ENCODE results near the gene DPP8.
A peak's percentile ranks its signal among the peaks of the same experiment; 100 is the strongest.

DPP8 gene

DNA sequence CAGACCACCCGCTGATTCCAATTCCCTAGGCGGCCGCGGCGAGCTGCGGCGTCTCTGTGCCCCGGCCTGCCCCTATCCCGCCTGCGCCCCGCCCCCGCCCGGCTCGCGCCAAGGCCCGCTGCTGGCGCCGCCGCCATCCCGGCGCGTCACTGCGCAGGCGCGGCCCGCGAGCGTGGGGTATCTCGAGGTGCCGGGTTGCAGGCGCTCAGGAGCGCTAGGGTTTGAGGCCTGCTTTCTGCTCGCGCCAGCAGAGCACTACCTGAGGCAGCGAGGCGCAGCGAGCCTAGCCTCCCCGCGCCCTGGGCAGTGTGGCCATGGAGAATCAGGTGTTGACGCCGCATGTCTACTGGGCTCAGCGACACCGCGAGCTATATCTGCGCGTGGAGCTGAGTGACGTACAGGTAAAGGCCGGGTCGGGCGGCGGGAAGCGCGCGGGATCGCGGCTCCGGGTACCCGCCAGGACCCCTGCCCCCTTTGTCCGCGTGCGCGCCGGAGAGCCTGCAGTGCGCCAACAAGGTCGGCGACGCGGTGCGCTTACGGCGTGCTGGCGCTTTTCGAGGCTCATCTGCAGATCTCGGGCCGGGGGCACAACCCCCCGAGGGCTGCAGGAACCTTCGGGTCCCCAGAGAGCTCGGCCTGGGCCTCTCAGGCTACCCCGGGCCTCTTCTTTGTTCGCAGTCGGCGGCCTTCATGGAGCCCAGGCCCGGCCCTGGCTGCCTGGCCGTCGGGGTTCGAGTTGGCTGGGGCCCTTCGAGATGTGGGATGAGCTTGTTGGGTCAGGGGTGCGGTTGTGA lies 13.0 kb upstream of the DPP8 start, which contains the start of gene HACD3 (continued):
- TF ChIP-seq, protein P1, sequence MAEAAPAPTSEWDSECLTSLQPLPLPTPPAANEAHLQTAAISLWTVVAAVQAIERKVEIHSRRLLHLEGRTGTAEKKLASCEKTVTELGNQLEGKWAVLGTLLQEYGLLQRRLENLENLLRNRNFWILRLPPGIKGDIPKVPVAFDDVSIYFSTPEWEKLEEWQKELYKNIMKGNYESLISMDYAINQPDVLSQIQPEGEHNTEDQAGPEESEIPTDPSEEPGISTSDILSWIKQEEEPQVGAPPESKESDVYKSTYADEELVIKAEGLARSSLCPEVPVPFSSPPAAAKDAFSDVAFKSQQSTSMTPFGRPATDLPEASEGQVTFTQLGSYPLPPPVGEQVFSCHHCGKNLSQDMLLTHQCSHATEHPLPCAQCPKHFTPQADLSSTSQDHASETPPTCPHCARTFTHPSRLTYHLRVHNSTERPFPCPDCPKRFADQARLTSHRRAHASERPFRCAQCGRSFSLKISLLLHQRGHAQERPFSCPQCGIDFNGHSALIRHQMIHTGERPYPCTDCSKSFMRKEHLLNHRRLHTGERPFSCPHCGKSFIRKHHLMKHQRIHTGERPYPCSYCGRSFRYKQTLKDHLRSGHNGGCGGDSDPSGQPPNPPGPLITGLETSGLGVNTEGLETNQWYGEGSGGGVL (tag by site-specific recombination; IDR thresholded peaks at IDR 0.05) = 0 out of 2 replicates have a peak, but pooled peaks have one; percentile 28
- TF ChIP-seq ZNF248 (tag by site-specific recombination; IDR thresholded peaks at IDR 0.05) = no peak
- no peak for TF ChIP-seq REST (tag by site-specific recombination; IDR thresholded peaks at IDR 0.05)
- TF ChIP-seq PRDM4 (tag by site-specific recombination; IDR thresholded peaks at IDR 0.05) = no peak
- TF ChIP-seq ZFP69B (tag by site-specific recombination; IDR thresholded peaks at IDR 0.05) = peak; percentile 54; the same call in 1 of the 2 replicates

DNA sequence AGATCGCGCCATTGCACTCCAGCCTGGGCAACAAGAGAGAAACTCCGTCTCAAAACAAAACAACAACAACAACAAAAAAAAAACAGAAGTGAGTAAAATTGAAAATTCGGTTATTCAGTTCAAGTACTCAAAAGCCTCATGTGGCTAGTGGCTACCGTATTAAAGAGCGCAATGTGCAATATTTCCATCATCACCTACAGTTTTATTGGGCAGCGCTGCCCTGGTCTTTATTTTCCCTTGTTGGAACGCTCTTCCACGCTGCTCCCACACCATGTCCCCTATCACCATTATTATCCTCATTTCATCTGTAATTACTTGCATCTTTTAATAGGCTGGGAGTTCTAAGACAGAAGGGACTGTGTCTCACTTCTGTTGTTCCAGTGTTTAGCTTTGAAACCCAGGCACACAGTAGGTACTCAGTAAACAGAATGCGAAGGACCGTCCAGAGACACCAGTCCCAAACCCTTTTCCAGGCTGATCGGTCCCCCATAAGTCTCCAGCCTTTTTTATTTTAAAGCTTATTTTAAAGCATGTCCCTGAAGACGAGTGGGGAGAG lies 12.4 kb upstream of the DPP8 start:
- Histone ChIP-seq H3K36me3 (ENCODE audit: control insufficient read depth in 2 of 2, insufficient read depth in 1 of 2, low read length in 2 of 2) (peaks cover 0 to 6% of the 10 kb centered on the region in 2 experiments; a peak in 1 of 3 replicates), H3K4me1 (ENCODE audit: control insufficient read depth, insufficient read depth, low read length) (peaks cover 23% of the 10 kb centered on the region), H3K9me3 (ENCODE audit: control insufficient read depth, insufficient read depth, low read depth, low read length) (no peaks in the 10 kb centered on the region), H3K4me3 (ENCODE audit: low read depth, low read length) (peak overlapping the region; percentile 32), H3K27ac (ENCODE audit: extremely low read depth, low read depth, low read length) (peak overlapping the region; percentile 99)
- ChIA-PET CTCF (interaction anchor here (0.6 to 3.9 kb wide), 4 partner anchors 13 to 441 kb away, joined by 3 to 18 read pairs (median 4); no protein-coding TSS in a partner anchor), POLR2A (interaction anchor here (0.6 to 3.0 kb wide), 8 partner anchors 8 to 262 kb away, joined by 3 to 37 read pairs (median 7); partner anchors contain the start of genes DENND4A, DPP8, INTS14 and RNU5B-1)
- TF ChIP-seq ZNF248 (tag by site-specific recombination; IDR thresholded peaks at IDR 0.05) (no peak), ZNF202 (tag by site-specific recombination; IDR thresholded peaks at IDR 0.05; ENCODE audit: borderline replicate concordance) (no peak), IKZF3 (tag by site-specific recombination; IDR thresholded peaks at IDR 0.05) (peak; percentile 53), ZIC2 (tag by site-specific recombination; IDR thresholded peaks at IDR 0.05) (peak; percentile 25), PATZ1 (tag by site-specific recombination; IDR thresholded peaks at IDR 0.05) (peak; percentile 61), EGR2 (tag by site-specific recombination; IDR thresholded peaks at IDR 0.05; ENCODE audit: low read depth) (peak; percentile 7; the same call in 1 of the 2 replicates), TCF7L2 (IDR thresholded peaks at IDR 0.05; ENCODE audit: borderline replicate concordance, low read depth, low read length) (no peak), ZNF48 (tag by site-specific recombination; IDR thresholded peaks at IDR 0.05) (no peak), ZNF660 (tag by site-specific recombination; IDR thresholded peaks at IDR 0.05) (no peak; the same call in 1 of the 2 replicates), SP7 (tag by site-specific recombination; IDR thresholded peaks at IDR 0.05) (peak; percentile 59), TRIM28 (IDR thresholded peaks at IDR 0.05; ENCODE audit: borderline replicate concordance, low read length) (no peak), KLF17 (tag by site-specific recombination; IDR thresholded peaks at IDR 0.05) (no peak), MZF1 (tag by site-specific recombination; IDR thresholded peaks at IDR 0.05; ENCODE audit: borderline replicate concordance) (0 out of 2 replicates have a peak, but pooled peaks have one; percentile 35), ZNF76 (tag by site-specific recombination; IDR thresholded peaks at IDR 0.05; ENCODE audit: borderline replicate concordance, low read depth) (peak; percentile 37; the same call in 1 of the 2 replicates), ZBTB48 (tag by site-specific recombination; IDR thresholded peaks at IDR 0.05) (peak; percentile 78), KLF16 (tag by site-specific recombination; IDR thresholded peaks at IDR 0.05) (0 out of 2 replicates have a peak, but pooled peaks have one; percentile 4)
- TF ChIP-seq, protein P2, sequence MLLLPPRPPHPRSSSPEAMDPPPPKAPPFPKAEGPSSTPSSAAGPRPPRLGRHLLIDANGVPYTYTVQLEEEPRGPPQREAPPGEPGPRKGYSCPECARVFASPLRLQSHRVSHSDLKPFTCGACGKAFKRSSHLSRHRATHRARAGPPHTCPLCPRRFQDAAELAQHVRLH (tag by site-specific recombination; IDR thresholded peaks at IDR 0.05) = 0 out of 2 replicates have a peak, but pooled peaks have one; percentile 12
